ENCODE results near the gene ADAM12.

DNA sequence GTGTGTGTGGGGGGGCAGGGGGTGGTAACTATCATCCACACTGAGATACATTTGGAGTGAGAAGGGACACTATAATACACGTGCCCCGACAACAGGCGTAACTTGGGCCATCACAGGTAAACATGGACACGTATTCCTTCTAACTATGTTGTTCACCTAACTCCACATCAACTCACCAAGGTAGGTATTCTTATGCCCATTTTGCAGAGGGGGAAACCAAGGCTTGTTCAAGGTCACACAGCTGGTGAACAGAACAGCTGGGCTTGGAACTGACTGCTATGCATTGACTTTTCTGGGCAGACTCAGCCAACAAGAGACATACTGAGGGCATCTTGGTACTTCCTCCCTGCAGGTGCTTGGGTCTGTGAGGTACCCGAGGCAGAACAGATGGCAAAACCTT is 170.1 kb downstream of the ADAM12 start:
- TF ChIP-seq, protein P1, sequence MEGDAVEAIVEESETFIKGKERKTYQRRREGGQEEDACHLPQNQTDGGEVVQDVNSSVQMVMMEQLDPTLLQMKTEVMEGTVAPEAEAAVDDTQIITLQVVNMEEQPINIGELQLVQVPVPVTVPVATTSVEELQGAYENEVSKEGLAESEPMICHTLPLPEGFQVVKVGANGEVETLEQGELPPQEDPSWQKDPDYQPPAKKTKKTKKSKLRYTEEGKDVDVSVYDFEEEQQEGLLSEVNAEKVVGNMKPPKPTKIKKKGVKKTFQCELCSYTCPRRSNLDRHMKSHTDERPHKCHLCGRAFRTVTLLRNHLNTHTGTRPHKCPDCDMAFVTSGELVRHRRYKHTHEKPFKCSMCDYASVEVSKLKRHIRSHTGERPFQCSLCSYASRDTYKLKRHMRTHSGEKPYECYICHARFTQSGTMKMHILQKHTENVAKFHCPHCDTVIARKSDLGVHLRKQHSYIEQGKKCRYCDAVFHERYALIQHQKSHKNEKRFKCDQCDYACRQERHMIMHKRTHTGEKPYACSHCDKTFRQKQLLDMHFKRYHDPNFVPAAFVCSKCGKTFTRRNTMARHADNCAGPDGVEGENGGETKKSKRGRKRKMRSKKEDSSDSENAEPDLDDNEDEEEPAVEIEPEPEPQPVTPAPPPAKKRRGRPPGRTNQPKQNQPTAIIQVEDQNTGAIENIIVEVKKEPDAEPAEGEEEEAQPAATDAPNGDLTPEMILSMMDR (IDR thresholded peaks at IDR 0.05): no peak
- TF ChIP-seq POLR2A (IDR thresholded peaks at IDR 0.05): no peak
